Natural killer cell treated with Interleukin-12 subunit alpha and Interleukin-12 subunit beta and Interleukin-15 and Interleukin-18, amount 100 ng/mL, for 72 hours (primary cell): Measurements from ENCODE around the gene MIAT. TPM values are rescaled to one million over a fixed set of nuclear protein-coding genes. Genes with fewer than 3 reads are reported as not detected.
"Not testable (repeated sequence)": the region's sequence is repeated elsewhere in the genome, so short reads cannot be mapped to it uniquely, and the experiment has no call there.

ENCODE experiments used
- ATAC-seq, 2 donors: fragments of 150-1000 bp; cut with Tn5 transposase in 1 of 2; sonication (Bioruptor Pico), chemical (Tn5 transposase) in 1 of 2; 2 replicates each; pipeline ENCODE4 v1.10.0; 2021
- DNase-seq: peaks from one replicate; pipeline ENCODE4 v3.0.0; 2022; ENCODE audit warnings: low spot score
- H3K27ac Mint-ChIP-seq, 2 donors: 1 replicate in 1 of 2; 2 replicates in 1 of 2; pipeline ENCODE4 v1.8.0; 2022; ENCODE audit warnings: mixed read lengths in 2 of 2, mild to moderate bottlenecking in 1 of 2, moderate library complexity in 1 of 2
- H3K27me3 Mint-ChIP-seq, 2 donors: 1 replicate in 1 of 2; 2 replicates in 1 of 2; pipeline ENCODE4 v1.8.0; 2022; ENCODE audit warnings: mixed read lengths in 2 of 2
- H3K36me3 Mint-ChIP-seq: one replicate; pipeline ENCODE4 v1.8.0; 2022; ENCODE audit warnings: mixed read lengths
- H3K4me1 Mint-ChIP-seq, 2 donors: 1 replicate in 1 of 2; 2 replicates in 1 of 2; pipeline ENCODE4 v1.8.0; 2022; ENCODE audit warnings: low read depth in 2 of 2, mixed read lengths in 2 of 2, mild to moderate bottlenecking in 1 of 2
- H3K4me3 Mint-ChIP-seq: one replicate; pipeline ENCODE4 v1.8.0; 2022; ENCODE audit warnings: mixed read lengths
- H3K9me3 Mint-ChIP-seq: 2 replicates; pipeline ENCODE4 v1.8.0; 2022; ENCODE audit warnings: mixed read lengths
- total RNA-seq, 2 donors: library from RNA; stranded (reverse); gene quantifications; one replicate each; pipeline ENCODE4 v1.2.3, GENCODE V29; 2022

The MIAT gene
- total RNA-seq = 10 to 100 TPM in 1 of 2 donors, 1 to 10 TPM in 1; 6.0 to 12.6 TPM

DNA sequence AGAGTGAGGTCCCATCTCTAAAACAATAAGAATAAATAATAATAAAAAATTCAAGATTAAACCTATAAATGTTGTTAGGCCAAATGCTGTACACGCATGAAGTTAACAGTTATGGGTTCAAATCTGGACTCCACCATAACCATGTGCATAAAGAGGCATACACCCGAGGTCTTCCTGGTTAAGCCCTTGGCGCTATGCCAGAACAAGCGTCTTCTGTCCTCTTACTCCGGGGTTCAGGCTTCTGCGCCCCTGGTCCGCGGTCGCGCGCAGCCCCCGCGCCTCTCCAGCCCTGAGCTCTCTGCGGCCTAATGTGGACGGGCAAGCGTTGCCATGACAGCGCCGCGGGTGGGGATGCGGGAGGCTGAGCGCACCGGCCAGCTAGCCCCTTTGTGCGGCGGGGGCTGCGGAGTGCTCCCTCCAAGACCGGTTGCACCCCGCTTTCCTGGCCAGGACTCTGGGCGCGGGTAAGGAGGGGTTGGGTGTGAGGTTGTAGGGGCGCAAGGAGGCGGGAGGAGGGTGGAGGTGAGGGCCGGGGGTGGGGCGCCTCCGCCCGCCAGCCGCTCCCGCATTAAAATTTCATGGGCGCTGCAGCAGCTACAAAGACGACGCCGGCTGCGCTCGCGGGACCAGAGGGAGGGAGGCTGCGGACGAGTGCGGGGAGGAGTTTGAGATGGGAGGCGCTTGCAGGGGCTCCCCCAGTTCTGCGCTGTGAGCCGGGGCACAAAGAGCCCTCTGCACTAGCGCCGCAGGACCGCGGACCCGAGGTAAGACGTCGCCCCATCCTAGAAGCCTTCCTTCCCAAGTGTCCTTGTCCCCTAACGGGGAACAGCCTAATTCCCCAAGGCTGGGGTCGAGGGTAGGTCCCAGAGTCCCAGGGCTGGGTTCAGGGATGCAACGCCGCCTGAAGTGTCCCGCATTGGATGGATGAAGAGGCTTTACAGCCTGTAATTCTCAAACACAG lies at the start of gene MIAT:
TSS of gene MIAT (plus strand) at position 698 of the 961 bp plus-strand sequence.
- DNase-seq = peak; percentile 77
- Mint-ChIP-seq H3K27ac (peak within 1 kb of the TSS; percentile 40 to 54), H3K36me3 (no peaks in the 10 kb centered on the region), H3K9me3 (no peaks in the 10 kb centered on the region), H3K27me3 (no peaks in the 10 kb centered on the region), H3K4me1 (peaks cover 22 to 25% of the 10 kb centered on the region in 2 donors), H3K4me3 (peak within 1 kb of the TSS; percentile 89)
- ATAC-seq = peak; percentile 84 to 86

DNA sequence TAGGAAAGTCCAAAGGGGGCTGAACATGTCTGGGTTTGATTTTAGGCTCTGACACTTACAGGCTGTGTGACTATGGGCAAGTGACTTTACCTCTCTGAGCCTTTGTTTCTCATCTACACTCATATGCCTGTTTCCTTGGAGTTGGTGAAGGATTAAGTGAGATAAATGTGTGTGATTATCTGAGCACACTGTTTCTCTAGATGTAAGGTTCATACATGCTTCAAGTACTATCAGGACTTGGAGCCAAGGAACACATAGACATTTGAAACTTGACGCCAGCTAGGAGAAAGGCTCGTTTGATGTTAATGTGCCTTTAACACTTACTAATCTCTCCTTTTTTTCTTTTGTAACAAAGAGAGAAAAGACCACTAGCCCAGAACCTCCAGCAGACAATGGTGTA lies 49.3 kb upstream of the MIAT start:
- DNase-seq (no peak), ATAC-seq (no peak)
- H3K9me3 Mint-ChIP-seq = no peaks in the 10 kb centered on the region
- H3K4me1 Mint-ChIP-seq = peaks cover 34 to 41% of the 10 kb centered on the region in 2 donors
- no peaks in the 10 kb centered on the region for H3K27me3 Mint-ChIP-seq
- H3K36me3 Mint-ChIP-seq = no peaks in the 10 kb centered on the region
- H3K4me3 Mint-ChIP-seq = no peak overlapping the region
- H3K27ac Mint-ChIP-seq = peak overlapping the region in 1 of 2 donors; percentile 27

DNA sequence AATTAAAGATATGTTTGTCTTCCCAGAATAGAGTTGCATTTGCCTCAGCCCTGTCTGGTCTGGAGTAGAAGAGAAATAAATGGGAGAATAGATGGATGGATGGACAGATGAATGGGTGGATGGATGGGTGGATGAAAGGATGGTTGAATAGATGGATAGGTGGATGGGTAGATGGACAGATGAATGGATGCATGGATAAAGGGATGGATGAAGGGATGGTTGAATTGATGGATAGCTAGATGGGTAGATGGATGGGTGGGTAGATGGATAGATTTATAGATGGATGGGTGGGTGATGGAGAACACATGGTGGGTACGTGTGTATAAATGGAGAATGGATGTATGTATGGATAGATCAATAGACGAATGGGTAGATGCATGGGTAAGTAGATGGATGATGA lies 48.1 kb upstream of the MIAT start:
- peaks cover 33 to 37% of the 10 kb centered on the region in 2 donors for H3K4me1 Mint-ChIP-seq
- ATAC-seq (no peak), DNase-seq (no peak)
- peak overlapping the region; percentile 28 for H3K4me3 Mint-ChIP-seq
- H3K9me3 Mint-ChIP-seq = no peaks in the 10 kb centered on the region
- peak overlapping the region in 1 of 2 donors; percentile 27 for H3K27ac Mint-ChIP-seq
- H3K27me3 Mint-ChIP-seq = no peaks in the 10 kb centered on the region
- no peaks in the 10 kb centered on the region for H3K36me3 Mint-ChIP-seq

DNA sequence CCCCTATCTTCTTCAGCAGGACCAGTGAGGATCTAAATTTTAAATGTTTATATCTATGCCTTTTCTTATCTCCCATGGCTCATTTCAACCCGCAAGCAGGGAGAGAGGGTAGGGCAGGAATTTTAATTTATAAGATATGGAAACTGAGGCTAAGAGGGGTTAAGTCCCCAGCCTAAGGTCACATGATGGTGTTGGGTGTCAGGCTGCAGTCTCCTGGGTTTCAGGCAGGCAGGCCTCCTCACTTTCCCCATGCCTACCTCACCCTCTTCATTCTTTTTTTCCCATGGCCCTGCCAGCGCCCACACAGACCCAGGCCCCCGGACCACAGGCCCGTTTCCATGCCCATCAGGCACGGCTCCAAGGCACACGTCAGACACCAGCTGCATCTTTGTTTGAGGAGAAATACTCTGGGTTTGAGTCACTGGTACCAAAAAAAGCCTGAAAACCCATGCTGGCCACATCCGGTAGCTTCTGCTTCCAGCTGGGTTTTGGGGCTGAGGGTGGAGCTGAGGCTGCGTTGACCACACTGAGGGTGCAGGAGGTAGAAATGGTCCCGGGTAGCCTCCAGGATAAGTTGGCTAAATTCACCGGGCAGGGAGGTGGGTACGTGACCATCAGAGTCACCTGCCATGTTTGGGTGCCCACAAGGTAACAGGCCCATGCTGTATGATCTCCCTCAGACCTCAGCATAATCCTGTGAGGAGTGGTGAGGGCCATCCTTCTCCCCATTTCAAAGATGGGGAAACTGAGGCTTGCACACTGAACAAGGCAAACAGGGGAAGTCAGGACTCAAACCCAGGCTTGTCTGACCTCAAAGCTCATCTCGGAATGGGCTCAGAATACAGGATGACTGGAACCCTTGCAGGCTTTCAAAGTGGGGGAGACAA lies 47.1 kb upstream of the MIAT start:
- no peaks in the 10 kb centered on the region for H3K36me3 Mint-ChIP-seq
- ATAC-seq = peak; percentile 91 to 93
- H3K27me3 Mint-ChIP-seq = no peaks in the 10 kb centered on the region
- peaks cover 30 to 34% of the 10 kb centered on the region in 2 donors for H3K4me1 Mint-ChIP-seq
- peak; percentile 73 for DNase-seq
- H3K9me3 Mint-ChIP-seq = no peaks in the 10 kb centered on the region
- peak overlapping the region; percentile 59 for H3K4me3 Mint-ChIP-seq
- peak overlapping the region; percentile 27 to 69 for H3K27ac Mint-ChIP-seq

DNA sequence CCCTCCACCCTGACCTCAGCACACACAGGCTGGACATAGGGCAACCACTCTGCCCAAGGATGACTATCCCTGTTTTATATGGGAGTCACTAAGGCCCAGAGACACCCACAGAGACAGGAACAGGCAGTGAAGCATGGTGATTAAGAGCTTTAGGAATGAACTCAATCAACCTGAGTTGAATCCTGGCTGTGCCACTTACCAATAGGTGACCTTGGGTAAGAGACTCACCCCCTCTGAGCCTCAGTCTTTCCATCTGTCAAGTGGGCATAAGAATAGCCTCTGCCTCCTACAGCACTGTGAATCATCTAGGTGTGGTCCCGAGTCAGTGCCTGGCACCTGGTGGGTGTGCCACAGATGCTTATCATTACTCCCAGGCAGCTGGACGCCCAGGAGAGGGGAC lies 46.4 kb upstream of the MIAT start:
- Mint-ChIP-seq H3K4me3 (no peak overlapping the region), H3K4me1 (peaks cover 31 to 38% of the 10 kb centered on the region in 2 donors), H3K9me3 (no peaks in the 10 kb centered on the region), H3K27ac (peak overlapping the region in 1 of 2 donors; percentile 69), H3K27me3 (no peaks in the 10 kb centered on the region), H3K36me3 (no peaks in the 10 kb centered on the region)
- DNase-seq (no peak), ATAC-seq (peak in 1 of 2 donors; percentile 4)

DNA sequence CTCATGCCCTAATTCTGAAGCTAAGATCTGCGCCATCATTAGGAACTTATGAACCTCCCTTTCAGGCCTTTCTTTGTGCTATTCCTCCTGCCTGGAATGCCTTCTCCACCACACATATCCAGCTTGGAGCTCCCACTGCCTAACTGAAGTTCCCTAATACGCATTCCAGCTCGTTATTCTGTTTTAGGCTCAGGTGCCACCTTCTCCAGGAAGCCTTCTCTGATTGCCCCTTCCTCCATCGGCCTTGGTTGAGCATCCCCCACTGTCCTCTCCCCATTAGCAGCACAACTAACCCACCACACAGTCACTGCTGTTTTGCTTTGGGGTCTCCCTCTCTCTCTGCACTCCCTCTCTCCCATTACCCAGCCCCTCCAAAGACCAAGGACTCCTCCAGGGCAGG lies 44.7 kb upstream of the MIAT start:
- DNase-seq = no peak
- no peak overlapping the region for H3K4me3 Mint-ChIP-seq
- peaks cover 38 to 51% of the 10 kb centered on the region in 2 donors for H3K4me1 Mint-ChIP-seq
- no peak for ATAC-seq
- H3K9me3 Mint-ChIP-seq = no peaks in the 10 kb centered on the region
- H3K27me3 Mint-ChIP-seq = no peaks in the 10 kb centered on the region
- H3K27ac Mint-ChIP-seq = peak overlapping the region; percentile 62 to 75
- H3K36me3 Mint-ChIP-seq = no peaks in the 10 kb centered on the region

DNA sequence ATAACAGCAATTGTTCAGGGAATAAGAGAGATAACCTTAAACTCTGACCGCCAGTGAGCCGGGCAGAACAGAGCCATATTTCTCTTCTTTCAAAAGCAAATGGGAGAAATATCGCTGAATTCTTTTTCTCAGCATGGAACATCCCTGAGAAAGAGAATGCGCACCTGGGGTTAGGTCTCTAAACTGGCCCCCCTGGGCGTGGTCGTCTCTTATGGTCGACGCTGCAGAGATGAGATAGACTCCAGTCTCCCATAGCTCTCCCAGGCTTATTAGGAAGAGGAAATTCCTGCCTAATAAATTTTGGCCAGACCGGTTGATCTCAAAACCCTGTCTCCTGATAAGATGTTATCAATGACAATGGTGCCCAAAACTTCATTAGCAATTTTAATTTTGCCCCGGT lies 43.6 kb upstream of the MIAT start:
- not testable (repeated sequence) for ATAC-seq, H3K27ac Mint-ChIP-seq, H3K36me3 Mint-ChIP-seq, H3K4me3 Mint-ChIP-seq, H3K9me3 Mint-ChIP-seq, H3K27me3 Mint-ChIP-seq, DNase-seq
- peaks cover 38 to 54% of the 10 kb centered on the region in 2 donors for H3K4me1 Mint-ChIP-seq

DNA sequence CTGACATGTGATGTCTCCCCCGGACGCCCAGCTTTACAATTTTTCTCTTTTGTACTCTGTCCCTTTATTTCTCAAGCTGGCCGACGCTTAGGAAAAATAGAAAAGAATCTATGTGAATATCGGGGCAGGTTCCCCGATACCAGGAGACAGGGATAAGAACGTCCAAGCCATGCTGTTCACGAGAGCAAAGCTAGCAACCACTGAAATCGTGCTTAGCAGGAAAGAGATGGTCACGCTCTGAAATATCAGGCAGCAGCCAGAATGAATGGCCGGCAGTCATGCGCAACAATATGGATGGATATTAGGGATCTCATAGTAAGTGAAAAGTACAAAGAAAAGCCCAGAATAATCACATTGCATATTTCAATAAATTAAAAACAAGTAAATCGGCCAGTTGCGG lies 43.1 kb upstream of the MIAT start:
- Mint-ChIP-seq H3K4me3 (no peak overlapping the region), H3K4me1 (peaks cover 37 to 53% of the 10 kb centered on the region in 2 donors), H3K9me3 (no peaks in the 10 kb centered on the region), H3K27me3 (no peaks in the 10 kb centered on the region), H3K36me3 (no peaks in the 10 kb centered on the region), H3K27ac (peak overlapping the region in 1 of 2 donors; percentile 30)
- ATAC-seq (no peak), DNase-seq (no peak)

DNA sequence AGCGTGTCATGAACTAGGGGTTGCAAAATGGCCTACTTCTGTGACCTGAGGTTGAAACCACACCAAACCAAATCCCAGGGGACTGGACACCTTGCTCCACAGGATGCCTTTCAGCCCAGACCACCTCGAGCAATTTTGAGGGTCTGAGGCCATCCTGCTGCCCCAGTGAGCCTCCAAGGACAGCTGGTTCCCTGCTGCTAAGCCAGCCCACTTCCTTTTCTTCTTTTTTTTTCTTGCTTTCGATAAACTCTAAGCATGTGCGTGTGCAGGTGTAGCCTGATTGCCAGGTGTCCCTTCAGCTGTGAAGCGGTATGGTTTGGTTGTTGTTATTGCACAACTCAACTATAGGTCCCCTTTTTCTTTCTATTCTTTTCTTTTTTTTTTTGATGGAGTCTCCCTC lies 42.2 kb upstream of the MIAT start:
- H3K4me1 Mint-ChIP-seq = peaks cover 33 to 46% of the 10 kb centered on the region in 2 donors
- DNase-seq (no peak), ATAC-seq (no peak)
- H3K27ac Mint-ChIP-seq = peak overlapping the region in 1 of 2 donors; percentile 35
- no peak overlapping the region for H3K4me3 Mint-ChIP-seq
- H3K9me3 Mint-ChIP-seq = no peaks in the 10 kb centered on the region
- H3K27me3 Mint-ChIP-seq = no peaks in the 10 kb centered on the region
- no peaks in the 10 kb centered on the region for H3K36me3 Mint-ChIP-seq

DNA sequence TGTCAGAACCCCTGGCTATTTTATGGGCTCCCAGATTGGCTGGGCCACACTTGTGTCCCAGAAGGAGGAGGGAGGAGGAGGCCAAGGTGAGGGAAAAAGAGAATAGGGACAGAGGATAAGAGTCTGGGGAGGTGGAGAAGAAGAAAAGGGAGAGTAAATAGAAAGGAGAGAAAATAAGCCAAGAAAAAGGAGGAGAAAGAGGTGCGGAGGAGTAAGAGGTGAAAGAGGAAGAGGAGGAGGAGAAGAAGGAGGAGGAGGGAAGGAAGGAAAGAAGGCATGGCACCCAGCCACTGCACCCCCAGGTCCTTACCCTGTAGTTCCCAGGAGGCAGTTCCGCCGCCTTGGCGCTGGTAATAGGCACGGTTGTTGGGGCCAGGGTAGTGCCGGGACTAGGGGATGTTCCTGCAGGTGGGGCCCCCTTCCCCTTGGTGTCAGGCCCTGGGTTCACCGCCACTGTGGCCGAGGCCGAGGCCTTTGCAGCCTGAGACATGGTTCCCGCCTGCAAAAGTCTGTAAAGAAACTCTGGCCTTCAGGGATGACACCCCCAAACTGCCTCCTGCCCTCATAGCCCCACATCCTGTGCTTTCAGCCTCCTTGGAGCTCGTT lies 41.5 kb upstream of the MIAT start:
- Mint-ChIP-seq H3K36me3 (no peaks in the 10 kb centered on the region), H3K4me3 (no peak overlapping the region), H3K9me3 (no peaks in the 10 kb centered on the region), H3K27ac (peak overlapping the region; percentile 9 to 35), H3K27me3 (no peaks in the 10 kb centered on the region), H3K4me1 (peaks cover 26 to 38% of the 10 kb centered on the region in 2 donors)
- ATAC-seq = no peak
- DNase-seq = no peak

DNA sequence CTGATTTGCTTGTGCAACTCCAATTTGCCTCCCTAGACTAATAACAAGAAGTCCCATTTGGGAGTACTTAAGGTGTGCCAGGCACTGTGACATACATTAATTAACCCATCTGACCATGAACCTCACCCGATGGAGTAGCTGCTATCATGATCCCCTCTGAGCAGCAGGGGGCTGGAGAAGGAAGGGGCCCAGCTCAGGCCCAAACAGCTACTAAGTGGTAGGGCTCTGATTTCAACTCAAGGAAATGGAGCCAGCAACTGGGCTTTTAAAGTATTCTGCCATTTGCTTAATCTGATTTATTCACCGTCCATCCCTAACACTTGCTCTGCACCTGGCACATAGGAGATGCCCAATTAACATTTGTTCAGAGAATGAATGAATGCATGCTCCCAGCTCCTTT lies 40.7 kb upstream of the MIAT start:
- Mint-ChIP-seq H3K27ac (peak overlapping the region; percentile 9 to 53), H3K4me1 (peaks cover 26 to 37% of the 10 kb centered on the region in 2 donors), H3K27me3 (no peaks in the 10 kb centered on the region), H3K36me3 (no peaks in the 10 kb centered on the region), H3K9me3 (no peaks in the 10 kb centered on the region), H3K4me3 (no peak overlapping the region)
- DNase-seq (no peak), ATAC-seq (no peak)

DNA sequence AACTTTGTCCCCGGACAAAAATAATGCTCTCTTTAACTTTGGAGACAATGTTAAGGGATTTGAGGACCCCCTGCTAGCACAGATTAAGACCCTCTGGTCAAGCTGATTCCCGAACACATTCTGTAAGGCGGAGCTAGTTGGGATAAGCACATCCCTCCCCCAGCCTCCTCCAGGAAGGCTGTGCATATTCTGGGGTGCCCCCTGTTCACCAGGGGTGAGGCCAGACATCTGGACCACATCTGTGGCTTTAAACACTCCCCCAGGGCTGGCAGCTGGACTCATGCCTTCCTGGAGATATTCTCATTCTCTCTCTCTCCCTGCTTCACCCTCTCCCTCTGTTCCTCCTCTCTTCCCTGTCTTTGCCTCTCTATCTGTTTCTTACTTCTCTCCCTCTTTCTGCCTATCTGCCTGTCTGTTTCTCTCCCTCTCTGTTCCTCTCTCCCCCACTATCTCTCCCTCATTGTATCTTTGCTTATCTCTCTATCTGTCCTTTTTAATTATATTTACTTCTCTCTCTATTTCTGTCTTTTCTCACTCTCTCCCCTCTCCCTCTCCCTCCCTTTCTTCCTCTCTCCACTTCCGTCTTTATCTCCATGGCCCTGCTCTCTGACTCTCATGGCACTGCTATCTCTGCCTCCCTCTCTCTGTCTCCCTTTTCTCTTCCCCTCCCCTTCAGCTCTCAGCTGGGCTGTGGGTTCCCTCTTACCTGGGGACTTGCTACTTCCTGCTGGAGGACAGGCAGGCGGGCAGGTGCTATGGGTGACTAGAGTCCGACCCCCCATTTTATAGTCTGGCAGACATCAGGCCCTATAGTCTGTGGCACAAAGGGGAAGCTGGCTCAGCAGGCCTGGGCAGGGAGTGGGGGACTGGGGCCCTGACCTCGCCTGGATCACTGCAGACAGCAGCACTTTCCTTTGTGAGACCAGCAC lies 39.9 kb upstream of the MIAT start, which contains the start of gene CRYBB1:
TSS of gene CRYBB1 (minus strand) at position 757 of the 929 bp plus-strand sequence. CDS start 1,708 bp downstream, outside the sequence.
- no peak for ATAC-seq
- peaks cover 26 to 36% of the 10 kb centered on the region in 2 donors for H3K4me1 Mint-ChIP-seq
- H3K4me3 Mint-ChIP-seq = no peak within 1 kb of the TSS
- no peaks in the 10 kb centered on the region for H3K36me3 Mint-ChIP-seq
- no peak for DNase-seq
- peak within 1 kb of the TSS; percentile 1 to 53 for H3K27ac Mint-ChIP-seq
- no peaks in the 10 kb centered on the region for H3K27me3 Mint-ChIP-seq
- H3K9me3 Mint-ChIP-seq = no peaks in the 10 kb centered on the region
